Measurements from ENCODE around the gene SLU7.

DNA sequence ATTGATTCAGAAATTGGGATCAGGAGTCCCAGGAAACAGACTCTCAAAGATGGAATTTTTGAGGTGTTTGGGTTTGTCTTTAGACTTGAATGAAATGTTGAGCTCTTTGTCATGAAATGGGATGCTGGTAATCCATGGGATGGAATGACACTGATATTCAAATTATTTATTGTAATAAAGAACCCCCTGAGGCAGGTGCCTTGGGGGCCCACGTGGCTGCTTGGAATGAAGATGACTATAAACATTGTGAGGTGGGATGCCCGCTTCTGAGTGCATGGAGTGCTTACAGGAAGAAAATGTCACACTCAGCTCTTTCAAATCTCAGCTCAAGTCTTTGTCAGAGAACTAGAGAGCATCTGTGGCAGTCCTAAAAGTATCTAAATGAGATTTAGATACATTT is 38.8 kb downstream of the SLU7 start:
- TF ChIP-seq, protein P1, sequence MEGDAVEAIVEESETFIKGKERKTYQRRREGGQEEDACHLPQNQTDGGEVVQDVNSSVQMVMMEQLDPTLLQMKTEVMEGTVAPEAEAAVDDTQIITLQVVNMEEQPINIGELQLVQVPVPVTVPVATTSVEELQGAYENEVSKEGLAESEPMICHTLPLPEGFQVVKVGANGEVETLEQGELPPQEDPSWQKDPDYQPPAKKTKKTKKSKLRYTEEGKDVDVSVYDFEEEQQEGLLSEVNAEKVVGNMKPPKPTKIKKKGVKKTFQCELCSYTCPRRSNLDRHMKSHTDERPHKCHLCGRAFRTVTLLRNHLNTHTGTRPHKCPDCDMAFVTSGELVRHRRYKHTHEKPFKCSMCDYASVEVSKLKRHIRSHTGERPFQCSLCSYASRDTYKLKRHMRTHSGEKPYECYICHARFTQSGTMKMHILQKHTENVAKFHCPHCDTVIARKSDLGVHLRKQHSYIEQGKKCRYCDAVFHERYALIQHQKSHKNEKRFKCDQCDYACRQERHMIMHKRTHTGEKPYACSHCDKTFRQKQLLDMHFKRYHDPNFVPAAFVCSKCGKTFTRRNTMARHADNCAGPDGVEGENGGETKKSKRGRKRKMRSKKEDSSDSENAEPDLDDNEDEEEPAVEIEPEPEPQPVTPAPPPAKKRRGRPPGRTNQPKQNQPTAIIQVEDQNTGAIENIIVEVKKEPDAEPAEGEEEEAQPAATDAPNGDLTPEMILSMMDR (IDR thresholded peaks at IDR 0.05; ENCODE audit: low read depth, low read length, poor library complexity, severe bottlenecking) = no peak
- TF ChIP-seq EZH2phosphoT487 (IDR thresholded peaks at IDR 0.05; ENCODE audit: borderline replicate concordance, low read length) = no peak

Measured in DOHH2 (cell line).